GM21528 (cell line): Measurements from ENCODE around the gene CERS6.

Experiments used
- ATAC-seq: cut with Tn5 transposase; IDR thresholded peaks from one replicate; pipeline ENCODE4 v1.9.1; 2021; ENCODE audit warnings: mild to moderate bottlenecking, moderate library complexity; ENCODE audit not compliant: unreplicated experiment, low FRiP score

CERS6 gene

GRCh38 chr2:168441214-168441872 is 14.7 kb upstream of the CERS6 start:
- no peak for ATAC-seq

GRCh38 chr2:168443818-168444217 is 12.3 kb upstream of the CERS6 start:
- ATAC-seq = no peak

GRCh38 chr2:168445960-168446359 is 10.1 kb upstream of the CERS6 start:
- ATAC-seq = no peak

- no peak for ATAC-seq
Observed at GRCh38 chr2:168448980-168449379, 7.1 kb upstream of the CERS6 start.

- ATAC-seq = no peak
Observed at GRCh38 chr2:168449419-168449818, 6.7 kb upstream of the CERS6 start.

- no peak for ATAC-seq
Observed at GRCh38 chr2:168450171-168450570, 5.9 kb upstream of the CERS6 start.

- no peak for ATAC-seq
Observed at GRCh38 chr2:168450732-168451131, 5.3 kb upstream of the CERS6 start.

- ATAC-seq = no peak
Observed at GRCh38 chr2:168452781-168453180, 3.3 kb upstream of the CERS6 start.

GRCh38 chr2:168453404-168453803 is 2.7 kb upstream of the CERS6 start:
- ATAC-seq = no peak

GRCh38 chr2:168454737-168455644 is 1.1 kb upstream of the CERS6 start:
- ATAC-seq = no peak

- ATAC-seq = peak; percentile 33
Observed at GRCh38 chr2:168456521-168457189, 583 bp downstream of the CERS6 start.

GRCh38 chr2:168457190-168457895 is 1.3 kb downstream of the CERS6 start:
- ATAC-seq = peak; percentile 0

- ATAC-seq = no peak
Observed at GRCh38 chr2:168458139-168458538, 2.1 kb downstream of the CERS6 start.

- ATAC-seq = no peak
Observed at GRCh38 chr2:168459256-168459655, 3.2 kb downstream of the CERS6 start.

GRCh38 chr2:168460571-168460970 is 4.5 kb downstream of the CERS6 start:
- ATAC-seq = no peak

GRCh38 chr2:168461178-168461941 is 5.3 kb downstream of the CERS6 start:
- ATAC-seq = no peak

GRCh38 chr2:168461942-168462331 is 5.9 kb downstream of the CERS6 start:
- ATAC-seq = no peak

GRCh38 chr2:168462543-168463045 is 6.5 kb downstream of the CERS6 start:
- no peak for ATAC-seq

GRCh38 chr2:168465594-168465993 is 9.5 kb downstream of the CERS6 start:
- ATAC-seq = no peak
